Measurements from ENCODE around the gene STAC3.

DNA sequence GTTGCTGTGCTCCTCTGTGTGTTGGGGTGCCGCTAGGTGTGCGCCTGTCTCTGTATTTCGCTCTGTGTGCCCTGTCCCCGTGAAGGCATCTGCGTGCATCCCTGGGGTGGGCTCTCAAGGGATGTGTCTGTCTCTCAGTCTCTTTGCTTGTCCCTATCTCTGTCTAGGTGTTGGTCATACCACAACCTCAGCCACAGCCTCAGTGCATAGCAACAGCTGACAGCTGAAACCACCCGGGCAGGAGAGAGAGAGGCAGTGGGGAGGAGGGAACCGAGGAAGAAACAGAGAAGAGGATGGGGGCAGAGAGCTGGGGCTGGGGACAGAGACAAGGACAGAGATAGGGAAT, 35.3 kb downstream of the STAC3 start:
- TF ChIP-seq, protein P1, sequence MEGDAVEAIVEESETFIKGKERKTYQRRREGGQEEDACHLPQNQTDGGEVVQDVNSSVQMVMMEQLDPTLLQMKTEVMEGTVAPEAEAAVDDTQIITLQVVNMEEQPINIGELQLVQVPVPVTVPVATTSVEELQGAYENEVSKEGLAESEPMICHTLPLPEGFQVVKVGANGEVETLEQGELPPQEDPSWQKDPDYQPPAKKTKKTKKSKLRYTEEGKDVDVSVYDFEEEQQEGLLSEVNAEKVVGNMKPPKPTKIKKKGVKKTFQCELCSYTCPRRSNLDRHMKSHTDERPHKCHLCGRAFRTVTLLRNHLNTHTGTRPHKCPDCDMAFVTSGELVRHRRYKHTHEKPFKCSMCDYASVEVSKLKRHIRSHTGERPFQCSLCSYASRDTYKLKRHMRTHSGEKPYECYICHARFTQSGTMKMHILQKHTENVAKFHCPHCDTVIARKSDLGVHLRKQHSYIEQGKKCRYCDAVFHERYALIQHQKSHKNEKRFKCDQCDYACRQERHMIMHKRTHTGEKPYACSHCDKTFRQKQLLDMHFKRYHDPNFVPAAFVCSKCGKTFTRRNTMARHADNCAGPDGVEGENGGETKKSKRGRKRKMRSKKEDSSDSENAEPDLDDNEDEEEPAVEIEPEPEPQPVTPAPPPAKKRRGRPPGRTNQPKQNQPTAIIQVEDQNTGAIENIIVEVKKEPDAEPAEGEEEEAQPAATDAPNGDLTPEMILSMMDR (IDR thresholded peaks at IDR 0.05; ENCODE audit: insufficient read depth, low read length, poor library complexity, severe bottlenecking): no peak
- TF ChIP-seq EZH2phosphoT487 (conservative IDR thresholded peaks at IDR 0.05; ENCODE audit: low read length): no peak

Data from SU-DHL-6 (cell line).